NCI-H748 treated with DMSO at 0.1 percent for 48 hours (cell line): Measurements from ENCODE around the gene TET3.

Experiments
- DNase-seq: peaks from one replicate; lab custom pipeline; 2025; lab: John Stamatoyannopoulos, UW

The TET3 gene

DNA sequence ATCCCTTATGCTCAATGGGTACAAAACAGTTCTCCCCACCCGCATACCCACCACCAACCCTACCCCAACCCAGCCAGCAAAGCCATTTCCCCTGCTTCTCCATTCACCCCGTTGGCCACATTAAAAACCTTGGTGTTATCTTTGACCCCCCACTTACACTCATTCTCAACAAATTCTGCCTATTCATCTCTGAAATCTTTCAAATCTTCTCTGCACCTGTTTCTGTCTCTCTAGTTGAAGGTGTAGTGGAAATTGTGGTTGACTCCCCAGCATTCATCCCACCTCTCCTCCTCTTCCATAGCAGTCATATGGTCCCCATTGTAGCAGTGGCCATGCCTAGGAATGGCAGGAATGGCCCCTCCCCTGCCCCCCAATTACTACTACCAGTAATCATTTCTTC is 20.5 kb upstream of the TET3 start:
- no peak for DNase-seq

DNA sequence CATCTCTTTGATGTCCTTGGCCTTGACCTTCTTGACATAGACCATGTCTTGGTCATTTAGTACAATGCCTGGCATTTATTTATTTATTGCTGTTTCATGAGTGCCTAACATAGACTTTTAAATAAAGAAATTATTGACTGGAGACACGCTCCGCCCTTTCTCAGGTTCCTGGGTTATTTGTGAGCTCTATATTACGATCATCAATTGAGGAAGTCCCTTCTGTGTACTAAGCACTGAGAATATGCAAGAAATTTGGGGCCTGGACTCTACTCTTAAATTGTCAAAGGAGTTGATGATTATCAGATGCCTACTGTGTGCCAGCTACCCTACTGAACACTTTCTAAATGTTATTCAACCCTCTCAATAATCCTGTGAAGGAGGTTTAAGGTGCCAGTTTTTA is 19.7 kb upstream of the TET3 start:
- no peak for DNase-seq

DNA sequence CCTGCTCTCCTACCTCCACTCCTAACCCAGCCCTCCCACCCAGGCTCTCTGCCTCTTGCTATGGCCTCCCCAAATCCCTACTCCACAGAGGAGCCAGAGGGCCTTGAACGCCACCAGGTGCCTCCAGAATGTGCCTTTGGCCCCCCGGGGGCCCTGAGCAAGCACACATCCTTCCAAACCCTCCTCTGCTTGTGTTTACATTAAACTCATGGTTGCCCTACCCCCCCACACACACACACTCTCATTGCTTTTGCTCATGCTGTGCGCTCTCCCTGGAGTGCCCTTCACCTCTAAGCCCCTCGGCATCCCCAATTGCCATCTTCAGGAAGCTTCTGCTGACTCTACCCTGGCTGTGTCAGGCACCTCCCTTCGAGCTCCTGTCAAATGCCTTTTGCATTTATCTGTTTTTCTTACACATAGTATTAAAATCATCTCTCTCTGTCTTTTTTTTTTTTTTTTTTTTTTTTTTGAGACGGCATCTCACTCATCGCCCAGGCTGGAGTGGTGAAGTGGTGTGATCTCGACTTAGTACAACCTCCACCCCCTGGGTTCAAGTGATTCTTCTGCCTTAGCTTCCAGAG is 16.3 kb upstream of the TET3 start:
- DNase-seq = no peak

- DNase-seq = no peak
These were observed 15.4 kb upstream of the TET3 start for GRCh38 chr2:73969356-73969755.

DNA sequence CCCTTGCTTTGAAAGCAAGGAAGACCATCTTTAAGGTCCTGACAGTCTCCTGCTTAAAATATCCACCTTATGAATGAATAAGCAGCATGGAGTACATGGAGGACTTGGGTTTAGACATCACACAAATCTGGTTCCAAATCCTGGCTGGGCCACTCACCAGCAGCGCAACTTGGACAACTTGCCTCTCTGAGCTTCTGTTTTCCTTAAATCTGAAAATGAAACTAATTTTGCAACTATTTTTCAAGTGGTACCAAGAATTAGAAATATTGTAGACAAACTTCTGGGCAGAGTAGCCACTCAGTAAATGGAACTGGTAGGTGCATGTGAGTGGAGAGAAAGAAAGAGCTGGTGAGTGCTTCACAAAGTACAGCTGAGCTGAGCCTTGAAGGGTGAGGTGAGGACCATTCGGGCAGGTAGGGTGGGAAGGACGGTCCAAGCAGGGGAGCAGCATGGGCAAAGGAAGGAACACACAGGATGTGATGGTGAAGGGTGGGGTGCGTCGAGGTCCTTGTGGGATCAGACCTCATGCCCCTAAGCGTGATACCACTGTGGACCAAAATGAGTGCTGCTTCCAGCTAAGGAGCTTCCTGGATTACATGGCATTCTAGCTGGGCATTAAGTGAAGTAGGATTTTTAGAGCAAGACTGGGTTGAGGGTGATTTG is 14.4 kb upstream of the TET3 start:
- no peak for DNase-seq

DNA sequence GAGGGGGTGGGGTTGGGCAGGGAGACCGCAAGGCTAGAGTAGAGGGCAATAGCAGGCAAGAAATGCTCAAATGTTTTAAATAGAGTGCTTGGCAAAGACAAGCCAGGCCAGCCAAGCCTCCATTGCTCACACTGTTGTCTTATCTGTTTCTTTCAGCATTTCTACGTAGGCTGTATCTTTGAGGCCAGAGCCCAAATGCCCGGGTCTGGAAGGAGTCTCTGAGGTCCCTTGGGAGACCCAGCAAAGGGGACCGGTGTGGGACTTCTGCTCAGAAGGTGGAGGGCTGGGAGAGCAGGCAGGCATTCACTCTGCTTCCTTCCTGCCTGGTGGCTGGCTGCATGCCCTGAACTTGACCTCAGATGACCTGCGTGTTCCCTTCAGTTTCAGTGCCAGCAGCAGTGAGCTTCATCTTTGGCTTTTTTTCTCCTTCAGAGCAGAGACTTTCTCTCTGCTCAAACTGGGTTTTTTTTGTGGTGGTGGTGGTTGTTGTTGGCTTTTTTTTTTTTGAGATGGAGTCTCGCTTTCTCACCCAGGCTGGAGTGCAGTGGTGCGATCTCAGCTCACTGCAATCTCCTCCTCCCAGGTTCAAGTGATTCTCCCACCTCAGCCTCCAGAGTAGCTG is 13.7 kb upstream of the TET3 start:
- DNase-seq = no peak

DNA sequence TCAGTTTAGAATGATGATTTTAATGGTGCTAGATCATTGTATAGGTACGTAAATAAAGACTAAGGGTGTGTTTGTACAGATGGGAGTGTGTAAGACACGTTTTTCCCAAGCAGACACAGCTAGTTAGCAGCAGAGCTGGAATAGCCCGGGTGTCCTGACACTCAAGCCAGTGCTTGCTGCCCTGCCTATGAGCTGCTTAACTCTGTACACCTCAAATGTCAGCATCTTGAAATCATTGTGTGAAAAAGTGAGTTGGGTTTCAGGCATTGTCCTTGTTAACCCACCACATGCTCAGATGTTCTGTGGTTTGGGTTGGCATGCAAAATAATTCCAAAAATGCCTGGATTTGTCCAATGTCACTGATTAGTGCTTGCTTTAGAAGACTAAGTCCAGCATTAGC is 13.0 kb upstream of the TET3 start:
- no peak for DNase-seq

GRCh38 chr2:73972846-73973245 is 11.9 kb upstream of the TET3 start:
- no peak for DNase-seq

GRCh38 chr2:73975731-73976130 is 9.0 kb upstream of the TET3 start:
- DNase-seq = no peak

DNA sequence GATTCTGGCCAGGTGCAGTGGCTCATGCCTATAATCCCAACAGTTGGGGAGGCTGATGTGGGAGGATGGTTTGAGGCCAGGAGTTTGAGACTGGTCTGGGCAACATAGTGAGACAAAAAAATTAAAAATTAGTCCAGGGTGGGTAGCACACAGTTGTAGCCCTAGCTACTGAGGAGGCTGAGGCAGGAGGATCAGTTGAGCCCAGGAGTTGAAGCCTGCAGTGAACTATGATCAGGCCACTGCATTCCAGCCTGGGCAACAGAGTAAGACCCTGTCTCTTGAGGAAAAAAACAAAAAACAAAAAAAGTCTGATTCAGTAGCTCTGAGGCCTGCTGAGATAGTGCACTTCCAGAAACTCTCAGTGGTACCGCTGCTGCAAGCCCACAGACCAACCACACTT is 7.9 kb upstream of the TET3 start:
- DNase-seq = no peak

DNA sequence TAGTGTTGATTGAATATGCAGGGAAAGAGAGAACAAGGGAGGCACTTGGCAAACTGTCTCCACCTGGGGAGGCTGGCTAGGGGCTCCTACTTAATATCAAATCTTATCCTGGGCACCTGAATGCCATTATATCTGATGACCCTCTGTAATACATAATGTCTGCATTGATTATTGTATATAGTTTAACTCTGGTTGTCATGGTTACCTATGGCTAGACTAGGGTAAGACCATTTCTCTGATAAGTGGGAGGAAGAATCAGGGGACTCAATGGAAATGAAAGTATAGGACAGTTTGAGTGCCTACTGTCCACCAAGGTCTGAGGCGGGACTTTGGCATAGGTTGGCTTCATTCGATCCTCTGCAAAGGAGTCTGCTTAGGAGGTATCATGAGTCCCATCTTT is 7.2 kb upstream of the TET3 start:
- no peak for DNase-seq

- DNase-seq = no peak
These were observed 5.7 kb upstream of the TET3 start for GRCh38 chr2:73979021-73979420.

DNA sequence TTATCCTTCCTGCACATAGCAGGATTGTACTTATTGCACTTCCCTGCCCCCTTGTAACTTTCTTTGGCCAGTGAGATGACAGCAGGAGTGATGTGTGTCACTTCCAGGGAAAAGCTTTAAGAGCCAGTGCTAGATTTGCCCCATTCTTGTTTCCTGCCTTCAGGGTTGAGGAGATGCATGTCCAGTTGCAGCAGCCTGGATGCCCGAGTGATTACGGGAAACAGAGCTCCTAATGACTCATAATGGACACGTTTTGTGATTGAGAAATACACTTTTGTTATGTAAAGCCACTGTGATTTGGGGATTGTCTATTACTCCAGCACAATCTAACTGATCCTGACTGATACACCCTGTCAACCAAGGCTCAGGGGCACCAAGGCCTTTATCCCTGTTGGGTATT is 5.0 kb upstream of the TET3 start:
- DNase-seq = no peak

DNA sequence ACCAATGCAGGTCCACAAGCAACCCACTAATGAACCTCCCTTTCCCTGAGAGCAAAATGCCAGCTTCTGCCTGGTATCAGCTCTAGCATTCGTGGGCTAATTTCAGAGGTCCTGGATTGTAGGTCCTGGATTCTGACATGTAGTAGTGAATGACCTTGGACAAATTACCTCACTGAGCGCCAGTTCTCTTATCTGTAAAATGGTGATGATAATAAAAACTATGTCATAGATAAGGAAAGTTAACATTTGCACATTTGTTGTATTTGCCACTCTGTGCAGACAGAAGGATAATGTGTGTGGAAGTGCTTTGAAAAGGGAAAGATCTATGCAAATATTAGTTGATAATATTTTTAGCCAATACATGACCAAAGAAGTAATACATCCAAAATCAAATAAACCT is 4.1 kb upstream of the TET3 start:
- DNase-seq = no peak

GRCh38 chr2:73981081-73982001 is 3.4 kb upstream of the TET3 start:
- DNase-seq = peak; percentile 5

GRCh38 chr2:73982140-73982617 is 2.5 kb upstream of the TET3 start:
- DNase-seq = no peak

DNA sequence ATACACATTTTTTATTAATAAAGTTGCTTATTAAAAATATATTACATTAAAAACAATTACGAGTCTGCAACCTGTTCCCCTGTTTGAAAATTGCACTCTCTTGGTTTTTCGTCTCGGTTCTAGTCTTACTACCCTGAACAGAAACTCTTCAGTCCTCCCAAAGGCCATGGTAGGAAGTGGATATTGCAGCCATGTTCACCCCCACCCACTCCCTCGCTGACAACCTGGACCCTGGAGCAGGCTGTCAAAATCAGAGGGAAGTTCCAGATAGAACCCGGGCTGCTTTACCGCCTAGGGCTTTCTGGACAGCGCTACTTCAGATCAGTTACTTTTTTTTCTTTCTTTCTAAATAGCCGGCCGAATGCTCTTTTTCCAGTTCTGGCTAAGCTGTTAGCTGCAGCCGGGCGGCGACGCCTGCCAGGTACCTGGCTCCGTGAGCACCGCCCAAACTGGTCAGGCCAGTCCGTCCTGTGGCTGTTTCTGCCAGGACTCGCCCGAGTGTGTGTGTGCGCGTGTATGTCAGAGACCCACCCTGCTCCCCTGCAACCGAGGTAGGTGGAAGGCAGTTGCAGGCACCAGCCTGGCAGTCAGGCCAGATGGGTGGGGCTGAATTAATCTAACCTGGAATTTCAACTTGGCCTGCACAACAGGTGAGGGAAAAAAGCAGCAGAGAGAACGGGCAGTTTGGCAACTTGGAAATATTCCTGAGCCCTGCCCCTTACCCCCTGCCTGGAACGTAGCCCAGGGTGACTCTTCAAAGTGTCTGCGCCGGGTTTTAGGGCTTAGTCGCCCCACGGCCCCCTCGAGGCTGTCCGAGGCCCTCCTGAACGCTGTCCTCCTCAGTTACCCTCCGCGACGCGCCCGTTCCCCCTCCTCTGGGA is 1.1 kb upstream of the TET3 start:
- DNase-seq = peak; percentile 67

DNA sequence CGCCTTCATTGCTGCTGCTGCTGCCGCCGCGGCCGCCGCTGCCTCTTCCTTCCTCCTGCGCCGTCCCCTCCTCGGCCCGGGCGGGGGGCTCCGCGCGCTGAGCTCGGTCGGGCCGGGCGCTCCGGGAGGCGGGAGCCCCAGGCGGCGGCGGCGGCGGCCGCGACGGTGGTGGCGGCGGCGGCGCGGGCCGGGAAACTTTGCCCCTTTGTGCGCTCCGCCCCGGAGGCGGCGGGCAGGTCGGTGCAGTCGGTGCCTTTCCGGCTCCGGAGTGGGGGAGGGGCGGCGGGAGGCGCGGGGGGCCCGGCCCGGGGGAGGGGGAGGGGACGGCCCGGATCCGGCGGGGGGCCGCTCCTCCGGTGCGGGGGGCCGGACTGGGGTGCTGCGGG is 205 bp downstream of the TET3 start:
- no peak for DNase-seq

DNA sequence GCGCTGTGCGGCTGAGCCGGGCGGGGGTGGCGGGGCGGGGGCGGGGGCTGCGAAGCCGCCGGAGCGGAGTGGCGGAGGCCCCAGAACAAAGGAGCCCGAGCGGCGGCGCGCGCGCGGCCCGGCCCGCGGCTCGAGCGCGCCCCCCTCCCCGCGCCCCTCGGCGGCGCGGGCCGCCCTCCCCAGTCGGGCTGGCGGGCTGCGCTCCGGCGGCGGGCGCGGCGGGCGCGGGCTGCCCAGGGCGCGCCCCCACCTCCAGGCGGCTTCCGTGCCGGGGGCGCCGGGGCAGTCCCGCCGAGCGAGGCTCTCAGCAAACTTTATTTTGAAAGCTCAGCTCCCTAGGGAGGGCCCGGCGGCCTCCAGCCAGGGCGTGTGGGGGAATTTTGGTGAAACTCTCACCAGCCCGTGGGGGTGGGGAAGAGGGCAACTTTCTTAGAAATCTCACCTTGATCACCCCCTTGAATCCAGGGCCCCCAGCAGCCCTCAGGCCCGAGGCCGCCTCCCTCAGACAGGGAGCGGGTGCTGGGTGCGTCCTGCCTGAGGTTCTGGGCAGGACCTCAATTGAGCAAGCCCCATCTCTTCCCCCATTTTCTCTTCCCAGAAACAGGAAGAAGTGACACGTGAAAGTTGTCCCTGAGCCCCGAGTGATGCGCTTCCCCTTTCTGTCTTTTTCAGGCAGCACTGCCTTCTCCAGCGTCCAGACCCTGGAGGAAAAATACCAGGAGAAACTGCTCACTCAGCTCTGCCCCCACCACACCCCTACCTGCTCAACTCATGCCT is 786 bp downstream of the TET3 start:
- no peak for DNase-seq

DNA sequence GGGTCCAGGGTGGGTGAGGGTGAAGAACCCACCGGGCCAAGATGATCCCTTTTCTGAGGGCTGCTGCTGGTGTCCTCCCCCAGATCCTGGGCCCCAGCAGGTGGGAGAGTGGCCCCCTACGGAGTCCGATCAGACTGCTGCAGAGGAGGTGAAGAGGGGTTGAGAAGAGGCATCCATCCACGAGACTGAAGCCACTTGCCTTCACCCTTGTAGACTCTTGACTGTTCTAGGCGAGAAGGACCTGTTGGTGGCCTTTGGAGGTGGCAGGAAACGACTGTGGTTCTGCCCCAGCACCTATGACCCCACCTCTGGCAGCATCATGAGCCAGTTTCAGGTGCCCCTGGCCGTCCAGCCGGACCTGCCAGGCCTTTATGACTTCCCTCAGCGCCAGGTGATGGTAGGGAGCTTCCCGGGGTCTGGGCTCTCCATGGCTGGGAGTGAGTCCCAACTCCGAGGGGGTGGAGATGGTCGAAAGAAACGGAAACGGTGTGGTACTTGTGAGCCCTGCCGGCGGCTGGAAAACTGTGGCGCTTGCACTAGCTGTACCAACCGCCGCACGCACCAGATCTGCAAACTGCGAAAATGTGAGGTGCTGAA is 1.5 kb downstream of the TET3 start:
- no peak for DNase-seq
